ENCODE results near the gene ACAP1.

ACAP1 gene

GRCh38 chr17:7340179-7340578 lies 3.9 kb downstream of the ACAP1 start:
- no CpG with 5 or more reads among the region's 2 CpGs for WGBS (ENCODE audit: extremely low coverage, insufficient coverage, insufficient read length)
- no peaks in the 10 kb centered on the region for H3K9me3 ChIP-seq (ENCODE audit: insufficient read depth, low read depth, low read length)

GRCh38 chr17:7341842-7342241 lies 5.5 kb downstream of the ACAP1 start:
- Histone ChIP-seq H2AFZ (ENCODE audit: insufficient read depth, low read length, poor library complexity) (no peak overlapping the region), H2BK120ac (ENCODE audit: insufficient read depth, low read length, poor library complexity) (no peak overlapping the region), H3K79me2 (ENCODE audit: control insufficient read depth, insufficient read depth, low read length, poor library complexity) (no peaks in the 10 kb centered on the region), H3K4me1 (ENCODE audit: control insufficient read depth in 1 of 2, insufficient read depth in 2 of 2, low read length in 2 of 2) (no peaks in the 10 kb centered on the region), H3K4me2 (ENCODE audit: low read length) (no peak overlapping the region), H3K9me3 (ENCODE audit: insufficient read depth, low read depth, low read length) (no peaks in the 10 kb centered on the region), H3K4ac (ENCODE audit: low read depth, low read length) (no peak overlapping the region), H3K14ac (ENCODE audit: low read length) (no peak overlapping the region), H3K23ac (ENCODE audit: low read length) (no peak overlapping the region), H4K8ac (ENCODE audit: low read depth, low read length) (no peak overlapping the region), H3K18ac (ENCODE audit: low read length) (no peak overlapping the region), H3K9ac (ENCODE audit: low read length) (no peak overlapping the region), H2AK5ac (ENCODE audit: low read length) (no peak overlapping the region), H2BK12ac (ENCODE audit: low read length) (no peak overlapping the region), H3K79me1 (ENCODE audit: low read length) (no peaks in the 10 kb centered on the region), H3K27ac (ENCODE audit: low read depth, low read length) (no peak overlapping the region), H3K36me3 (ENCODE audit: control insufficient read depth in 1 of 2, insufficient read depth in 2 of 2, low read length in 2 of 2) (no peaks in the 10 kb centered on the region), H2BK5ac (ENCODE audit: low read depth, low read length, poor library complexity) (no peak overlapping the region), H4K91ac (ENCODE audit: low read depth, low read length) (no peak overlapping the region), H4K12ac (ENCODE audit: low read depth, low read length) (no peak overlapping the region), H3K27me3 (ENCODE audit: insufficient read depth, low read length) (no peaks in the 10 kb centered on the region), H3K4me3 (ENCODE audit: low read depth, low read length) (no peak overlapping the region)
- no peak for DNase-seq
- no CpG with 5 or more reads among the region's 13 CpGs for WGBS (ENCODE audit: extremely low coverage, insufficient coverage, insufficient read length)

More at GRCh38 chr17:7340179-7340578, 3.9 kb downstream of the ACAP1 start:
- no peak overlapping the region for H3K9ac ChIP-seq (ENCODE audit: low read length)
- H3K27me3 ChIP-seq (ENCODE audit: insufficient read depth, low read length): no peaks in the 10 kb centered on the region
- no peak overlapping the region for H3K23ac ChIP-seq (ENCODE audit: low read length)
- no peak overlapping the region for H4K8ac ChIP-seq (ENCODE audit: low read depth, low read length)
- no peak overlapping the region for H3K27ac ChIP-seq (ENCODE audit: low read depth, low read length)
- no peak overlapping the region for H3K18ac ChIP-seq (ENCODE audit: low read length)
- peak in 1 of 2 donors; percentile 46 for DNase-seq
- no peak overlapping the region for H4K12ac ChIP-seq (ENCODE audit: low read depth, low read length)
- no peak overlapping the region for H2BK12ac ChIP-seq (ENCODE audit: low read length)
- no peaks in the 10 kb centered on the region for H3K79me2 ChIP-seq (ENCODE audit: control insufficient read depth, insufficient read depth, low read length, poor library complexity)
- H2BK120ac ChIP-seq (ENCODE audit: insufficient read depth, low read length, poor library complexity): no peak overlapping the region
- H2AK5ac ChIP-seq (ENCODE audit: low read length): no peak overlapping the region
- H3K79me1 ChIP-seq (ENCODE audit: low read length): no peaks in the 10 kb centered on the region
- H2BK5ac ChIP-seq (ENCODE audit: low read depth, low read length, poor library complexity): no peak overlapping the region
- no peaks in the 10 kb centered on the region for H3K36me3 ChIP-seq (ENCODE audit: control insufficient read depth in 1 of 2, insufficient read depth in 2 of 2, low read length in 2 of 2)
- no peak overlapping the region for H3K4ac ChIP-seq (ENCODE audit: low read depth, low read length)
- H3K4me2 ChIP-seq (ENCODE audit: low read length): no peak overlapping the region
- no peak overlapping the region for H4K91ac ChIP-seq (ENCODE audit: low read depth, low read length)
- H3K4me1 ChIP-seq (ENCODE audit: control insufficient read depth in 1 of 2, insufficient read depth in 2 of 2, low read length in 2 of 2): no peaks in the 10 kb centered on the region
- no peak overlapping the region for H3K4me3 ChIP-seq (ENCODE audit: low read depth, low read length)
- no peak overlapping the region for H2AFZ ChIP-seq (ENCODE audit: insufficient read depth, low read length, poor library complexity)
- no peak overlapping the region for H3K14ac ChIP-seq (ENCODE audit: low read length)

GRCh38 chr17:7343250-7343649 lies 6.9 kb downstream of the ACAP1 start:
- Histone ChIP-seq H2AK5ac (ENCODE audit: low read length) (no peak overlapping the region), H2BK5ac (ENCODE audit: low read depth, low read length, poor library complexity) (no peak overlapping the region), H3K9me3 (ENCODE audit: insufficient read depth, low read depth, low read length) (no peaks in the 10 kb centered on the region), H2AFZ (ENCODE audit: insufficient read depth, low read length, poor library complexity) (no peak overlapping the region), H3K18ac (ENCODE audit: low read length) (no peak overlapping the region), H3K4me1 (ENCODE audit: control insufficient read depth in 1 of 2, insufficient read depth in 2 of 2, low read length in 2 of 2) (no peaks in the 10 kb centered on the region), H3K36me3 (ENCODE audit: control insufficient read depth in 1 of 2, insufficient read depth in 2 of 2, low read length in 2 of 2) (no peaks in the 10 kb centered on the region), H4K8ac (ENCODE audit: low read depth, low read length) (no peak overlapping the region), H3K9ac (ENCODE audit: low read length) (no peak overlapping the region), H3K4me2 (ENCODE audit: low read length) (no peak overlapping the region), H3K4me3 (ENCODE audit: low read depth, low read length) (no peak overlapping the region), H3K23ac (ENCODE audit: low read length) (no peak overlapping the region), H4K12ac (ENCODE audit: low read depth, low read length) (no peak overlapping the region), H3K27me3 (ENCODE audit: insufficient read depth, low read length) (no peaks in the 10 kb centered on the region), H3K14ac (ENCODE audit: low read length) (no peak overlapping the region), H3K4ac (ENCODE audit: low read depth, low read length) (no peak overlapping the region), H2BK120ac (ENCODE audit: insufficient read depth, low read length, poor library complexity) (no peak overlapping the region), H3K27ac (ENCODE audit: low read depth, low read length) (no peak overlapping the region), H4K91ac (ENCODE audit: low read depth, low read length) (no peak overlapping the region), H3K79me1 (ENCODE audit: low read length) (no peaks in the 10 kb centered on the region), H3K79me2 (ENCODE audit: control insufficient read depth, insufficient read depth, low read length, poor library complexity) (no peaks in the 10 kb centered on the region), H2BK12ac (ENCODE audit: low read length) (no peak overlapping the region)
- no peak for DNase-seq
- no CpG with 5 or more reads among the region's 15 CpGs for WGBS (ENCODE audit: extremely low coverage, insufficient coverage, insufficient read length)

- Histone ChIP-seq H3K18ac (ENCODE audit: low read length) (no peak overlapping the region), H3K4me2 (ENCODE audit: low read length) (no peak overlapping the region), H3K27me3 (ENCODE audit: insufficient read depth, low read length) (no peaks in the 10 kb centered on the region), H3K4me3 (ENCODE audit: low read depth, low read length) (no peak overlapping the region), H4K12ac (ENCODE audit: low read depth, low read length) (no peak overlapping the region), H2BK5ac (ENCODE audit: low read depth, low read length, poor library complexity) (no peak overlapping the region), H2BK12ac (ENCODE audit: low read length) (no peak overlapping the region), H3K14ac (ENCODE audit: low read length) (no peak overlapping the region), H3K4me1 (ENCODE audit: control insufficient read depth in 1 of 2, insufficient read depth in 2 of 2, low read length in 2 of 2) (peaks cover 3 to 4% of the 10 kb centered on the region in 2 experiments), H3K23ac (ENCODE audit: low read length) (no peak overlapping the region), H2BK120ac (ENCODE audit: insufficient read depth, low read length, poor library complexity) (no peak overlapping the region), H4K91ac (ENCODE audit: low read depth, low read length) (no peak overlapping the region), H3K79me1 (ENCODE audit: low read length) (peaks cover 17% of the 10 kb centered on the region), H3K9ac (ENCODE audit: low read length) (no peak overlapping the region), H4K8ac (ENCODE audit: low read depth, low read length) (no peak overlapping the region), H3K9me3 (ENCODE audit: insufficient read depth, low read depth, low read length) (no peaks in the 10 kb centered on the region), H3K36me3 (ENCODE audit: control insufficient read depth in 1 of 2, insufficient read depth in 2 of 2, low read length in 2 of 2) (no peaks in the 10 kb centered on the region), H3K79me2 (ENCODE audit: control insufficient read depth, insufficient read depth, low read length, poor library complexity) (peaks cover 8% of the 10 kb centered on the region), H3K4ac (ENCODE audit: low read depth, low read length) (no peak overlapping the region), H3K27ac (ENCODE audit: low read depth, low read length) (no peak overlapping the region), H2AK5ac (ENCODE audit: low read length) (no peak overlapping the region), H2AFZ (ENCODE audit: insufficient read depth, low read length, poor library complexity) (no peak overlapping the region)
- DNase-seq: no peak
- WGBS (ENCODE audit: extremely low coverage, insufficient coverage, insufficient read length): no CpG with 5 or more reads among the region's 18 CpGs
Observed at GRCh38 chr17:7346761-7347614, 10.7 kb downstream of the ACAP1 start.

All from trophoblast cell (in vitro differentiated cells and primary cell).